GM19043 (cell line): ENCODE measurements around the gene STX1A.
"Not testable (repeated sequence)": the region's sequence is repeated elsewhere in the genome, so short reads cannot be mapped to it uniquely, and the experiment has no call there.

ENCODE experiments used
- ATAC-seq: cut with Tn5 transposase; IDR thresholded peaks from one replicate; pipeline ENCODE4 v1.9.1; 2021; ENCODE audit warnings: low read depth; ENCODE audit not compliant: unreplicated experiment

The STX1A gene

DNA sequence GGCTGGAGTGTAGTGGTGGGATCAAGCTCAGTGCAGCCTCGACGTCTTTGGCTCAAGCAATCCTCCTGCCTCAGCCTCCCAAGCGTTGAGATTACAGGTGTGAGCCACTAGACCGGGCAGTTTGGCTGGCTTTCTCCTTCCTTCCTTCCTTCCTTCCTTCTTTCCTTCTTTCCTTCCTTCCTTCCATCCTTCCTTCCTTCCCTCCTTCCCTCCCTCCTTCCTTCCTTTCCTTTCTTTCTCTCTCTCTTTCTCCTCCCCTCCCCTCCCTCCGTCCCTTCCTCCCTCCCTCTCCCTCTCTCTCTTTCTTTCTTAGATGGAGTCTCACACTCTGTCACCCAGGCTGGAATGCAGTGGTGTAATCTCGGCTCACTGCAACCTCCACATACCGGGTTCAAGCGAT lies 59.5 kb downstream of the STX1A start:
- ATAC-seq = no peak

DNA sequence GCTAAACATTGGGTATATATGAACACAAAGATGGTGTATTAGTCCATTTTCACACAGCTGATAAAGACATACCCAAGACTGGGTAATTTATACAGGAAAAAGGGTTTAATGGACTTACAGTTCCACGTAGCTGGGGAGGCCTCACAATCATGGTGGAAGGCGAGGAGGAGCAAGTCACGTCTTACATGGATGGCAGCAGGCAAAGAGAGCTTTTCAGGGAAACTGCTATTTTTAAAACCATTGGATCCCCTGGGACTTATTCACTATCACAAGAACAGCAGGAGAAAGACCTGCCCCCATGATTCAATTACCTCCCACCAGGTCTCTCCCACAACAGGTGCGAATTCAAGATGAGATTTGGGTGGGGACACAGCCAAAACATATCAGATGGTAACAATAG lies 64.2 kb downstream of the STX1A start:
- ATAC-seq = not testable (repeated sequence)

DNA sequence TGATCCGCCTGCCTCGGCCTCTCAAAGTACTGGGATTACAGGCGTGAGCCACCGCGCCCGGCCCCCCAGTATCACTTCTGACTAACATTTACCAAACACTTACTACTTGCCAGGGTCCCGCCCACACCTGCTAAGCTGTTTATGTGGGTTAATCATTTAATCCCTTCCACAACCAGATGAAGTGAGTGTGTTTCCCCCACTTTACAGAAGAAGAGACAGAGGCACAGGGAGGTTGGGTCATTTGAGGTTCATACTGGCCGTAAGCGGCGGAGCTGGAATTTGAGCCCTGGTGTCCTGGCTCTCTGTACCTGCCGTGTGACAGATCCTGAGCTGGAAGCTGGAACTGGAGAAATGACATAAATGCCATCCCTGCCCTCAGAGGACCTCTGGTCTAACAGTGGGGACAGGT lies 66.9 kb downstream of the STX1A start:
- no peak for ATAC-seq

GRCh38 chr7:73650524-73650923 lies 68.9 kb downstream of the STX1A start:
- ATAC-seq = no peak

- ATAC-seq = no peak
Observed at GRCh38 chr7:73649576-73649975, 69.9 kb downstream of the STX1A start.
